Progenitor cell of endocrine pancreas (in vitro differentiated cells): ENCODE results near the gene WWP2. TPM values are rescaled to one million over a fixed set of nuclear protein-coding genes. Genes with fewer than 3 reads are reported as not detected.
A peak's percentile ranks its signal among the peaks of the same experiment; 100 is the strongest.
"Not testable (repeated sequence)": the region's sequence is repeated elsewhere in the genome, so short reads cannot be mapped to it uniquely, and the experiment has no call there.

ENCODE experiments used
- DNase-seq: peaks from one replicate; pipeline ENCODE4 v3.0.0; 2021; ENCODE audit warnings: low spot score; ENCODE audit not compliant: unreplicated experiment
- H3K27ac Mint-ChIP-seq: 2 replicates; pipeline ENCODE4 v1.8.0; 2021; ENCODE audit warnings: mild to moderate bottlenecking, moderate library complexity, mixed read lengths
- H3K27me3 Mint-ChIP-seq: 2 replicates; pipeline ENCODE4 v1.8.0; 2021; ENCODE audit warnings: mixed read lengths
- H3K36me3 Mint-ChIP-seq: 2 replicates; pipeline ENCODE4 v1.8.0; 2022; ENCODE audit warnings: mixed read lengths; ENCODE audit not compliant: insufficient read depth
- H3K4me1 Mint-ChIP-seq: 2 replicates; pipeline ENCODE4 v1.8.0; 2021; ENCODE audit warnings: low read depth, mixed read lengths
- H3K4me3 Mint-ChIP-seq: 2 replicates; pipeline ENCODE4 v1.8.0; 2021; ENCODE audit warnings: low read depth, mild to moderate bottlenecking, moderate library complexity, mixed read lengths
- H3K9me3 Mint-ChIP-seq: 2 replicates; pipeline ENCODE4 v1.8.0; 2021; ENCODE audit warnings: low read depth, mixed read lengths
- CTCF ChIP-seq: fragments of 200-600 bp; sonication (generic); IDR thresholded peaks from one replicate; pipeline ENCODE4 v1.5.0; 2021; ENCODE audit warnings: antibody characterized with exemption, mild to moderate bottlenecking; ENCODE audit not compliant: unreplicated experiment
- total RNA-seq: library from RNA; stranded (reverse); gene quantifications from 2 replicates; pipeline ENCODE4 v1.2.1, GENCODE V29; 2021

The WWP2 gene
- total RNA-seq, 1 donor from 2014 or later = 62.3 TPM

- peaks cover 24% of the 10 kb centered on the region for H3K36me3 Mint-ChIP-seq
- H3K4me3 Mint-ChIP-seq = no peak overlapping the region
- H3K9me3 Mint-ChIP-seq = no peaks in the 10 kb centered on the region
- H3K4me1 Mint-ChIP-seq = peaks cover 11% of the 10 kb centered on the region
- no peak for DNase-seq
- peak overlapping the region; percentile 96 for H3K27ac Mint-ChIP-seq
- H3K27me3 Mint-ChIP-seq = no peaks in the 10 kb centered on the region
- no peak for TF ChIP-seq CTCF
Measured at GRCh38 chr16:69814561-69814960, 52.4 kb downstream of the WWP2 start.

GRCh38 chr16:69815216-69815883 is 53.2 kb downstream of the WWP2 start:
- H3K27me3 Mint-ChIP-seq, H3K9me3 Mint-ChIP-seq, DNase-seq, H3K4me3 Mint-ChIP-seq: not testable (repeated sequence)
- H3K4me1 Mint-ChIP-seq = peaks cover 11% of the 10 kb centered on the region
- H3K36me3 Mint-ChIP-seq = peaks cover 22% of the 10 kb centered on the region
- H3K27ac Mint-ChIP-seq = peak overlapping the region; percentile 59

- H3K4me3 Mint-ChIP-seq = no peak overlapping the region
Measured at GRCh38 chr16:69816996-69817395, 54.9 kb downstream of the WWP2 start.

GRCh38 chr16:69818891-69819545 is 56.9 kb downstream of the WWP2 start:
- DNase-seq = no peak
- Mint-ChIP-seq H3K27me3 (no peaks in the 10 kb centered on the region), H3K4me3 (no peak overlapping the region), H3K9me3 (no peaks in the 10 kb centered on the region), H3K36me3 (peaks cover 18% of the 10 kb centered on the region), H3K27ac (peak overlapping the region; percentile 15), H3K4me1 (peaks cover 23% of the 10 kb centered on the region)
- no peak for TF ChIP-seq CTCF

More at GRCh38 chr16:69816996-69817395, 54.9 kb downstream of the WWP2 start:
- H3K9me3 Mint-ChIP-seq = no peaks in the 10 kb centered on the region
- no peak overlapping the region for H3K27ac Mint-ChIP-seq
- no peak for TF ChIP-seq CTCF
- H3K27me3 Mint-ChIP-seq = no peaks in the 10 kb centered on the region
- H3K4me1 Mint-ChIP-seq = peaks cover 21% of the 10 kb centered on the region
- peaks cover 22% of the 10 kb centered on the region for H3K36me3 Mint-ChIP-seq
- no peak for DNase-seq

- H3K4me1 Mint-ChIP-seq = peaks cover 18% of the 10 kb centered on the region
- H3K27me3 Mint-ChIP-seq = no peaks in the 10 kb centered on the region
- H3K27ac Mint-ChIP-seq = peak overlapping the region; percentile 95
- DNase-seq = no peak
- H3K4me3 Mint-ChIP-seq = no peak overlapping the region
- TF ChIP-seq CTCF = no peak
- no peaks in the 10 kb centered on the region for H3K9me3 Mint-ChIP-seq
- peaks cover 16% of the 10 kb centered on the region for H3K36me3 Mint-ChIP-seq
Measured at GRCh38 chr16:69820926-69821541, 58.9 kb downstream of the WWP2 start.
